ENCODE measurements around the gene GPX4. TPM values are rescaled to one million over a fixed set of nuclear protein-coding genes. Genes with fewer than 3 reads are reported as not detected.

GPX4 gene
- total and polyA plus RNA-seq, 10 of the 15 experiments (the other 5 are each of a cell fraction or from before 2014, with no cell fraction given), result 33.3 to 749 (median 297) TPM

- POLR2A ChIA-PET, result no interaction called here
- in situ Hi-C loops (cut with MboI) (no loop called here), intact Hi-C loops (cut with micrococcal nuclease; ENCODE audit: unreplicated experiment) (loop anchor here (2.0 kb wide), 1 partner anchor 22 kb away; the partner anchor contains the start of gene ABCA7)
- Histone ChIP-seq H3K9me3 (replicated peaks; ENCODE audit: control insufficient read depth, insufficient read depth, low read length) (no peaks in the 10 kb centered on the region), H2AFZ (ENCODE audit: control insufficient read depth, low read depth, low read length) (no peak overlapping the region), H4K20me1 (ENCODE audit: control insufficient read depth, insufficient read depth) (no peaks in the 10 kb centered on the region), H3K4me3 (no peak overlapping the region), H3K36me3 (ENCODE audit: control insufficient read depth in 2 of 2, insufficient read depth in 2 of 2, low read length in 1 of 2) (no peaks in the 10 kb centered on the region), H3K27ac (ENCODE audit: control insufficient read depth, insufficient read depth) (no peak overlapping the region), H3K4me2 (ENCODE audit: control insufficient read depth, insufficient read depth) (no peak overlapping the region), H3K4me1 (ENCODE audit: control insufficient read depth, insufficient read depth, low read length) (peaks cover 14% of the 10 kb centered on the region), H3K9ac (ENCODE audit: control insufficient read depth, insufficient read depth, low read length) (no peak overlapping the region), H3K27me3 (replicated peaks in 1 of 2; ENCODE audit: control insufficient read depth in 2 of 2, insufficient read depth in 2 of 2, low read length in 1 of 2) (no peaks in the 10 kb centered on the region), H3K79me2 (ENCODE audit: control insufficient read depth, insufficient read depth, low read length) (peaks cover 3% of the 10 kb centered on the region)
- CTCF ChIA-PET, result no interaction called here
- TF ChIP-seq, protein P1, sequence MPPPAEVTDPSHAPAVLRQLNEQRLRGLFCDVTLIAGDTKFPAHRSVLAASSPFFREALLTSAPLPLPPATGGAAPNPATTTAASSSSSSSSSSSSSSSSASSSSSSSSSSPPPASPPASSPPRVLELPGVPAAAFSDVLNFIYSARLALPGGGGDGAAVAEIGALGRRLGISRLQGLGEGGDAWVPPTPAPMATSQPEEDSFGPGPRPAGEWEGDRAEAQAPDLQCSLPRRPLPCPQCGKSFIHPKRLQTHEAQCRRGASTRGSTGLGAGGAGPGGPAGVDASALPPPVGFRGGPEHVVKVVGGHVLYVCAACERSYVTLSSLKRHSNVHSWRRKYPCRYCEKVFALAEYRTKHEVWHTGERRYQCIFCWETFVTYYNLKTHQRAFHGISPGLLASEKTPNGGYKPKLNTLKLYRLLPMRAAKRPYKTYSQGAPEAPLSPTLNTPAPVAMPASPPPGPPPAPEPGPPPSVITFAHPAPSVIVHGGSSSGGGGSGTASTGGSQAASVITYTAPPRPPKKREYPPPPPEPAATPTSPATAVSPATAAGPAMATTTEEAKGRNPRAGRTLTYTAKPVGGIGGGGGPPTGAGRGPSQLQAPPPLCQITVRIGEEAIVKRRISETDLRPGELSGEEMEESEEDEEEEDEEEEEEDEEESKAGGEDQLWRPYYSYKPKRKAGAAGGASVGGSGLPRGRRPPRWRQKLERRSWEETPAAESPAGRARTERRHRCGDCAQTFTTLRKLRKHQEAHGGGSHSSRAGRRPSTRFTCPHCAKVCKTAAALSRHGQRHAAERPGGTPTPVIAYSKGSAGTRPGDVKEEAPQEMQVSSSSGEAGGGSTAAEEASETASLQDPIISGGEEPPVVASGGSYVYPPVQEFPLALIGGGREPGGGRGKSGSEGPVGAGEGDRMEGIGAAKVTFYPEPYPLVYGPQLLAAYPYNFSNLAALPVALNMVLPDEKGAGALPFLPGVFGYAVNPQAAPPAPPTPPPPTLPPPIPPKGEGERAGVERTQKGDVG (CRISPR knock-in tag; IDR thresholded peaks at IDR 0.05), result no peak
- peak; percentile 67; the same call in 1 of the 2 replicates for TF ChIP-seq HDGF (IDR thresholded peaks at IDR 0.05)
- SMC1A ChIA-PET (ENCODE audit: uncharacterized antibody, unreplicated experiment), result no interaction called here
- no TSS peak for BruUV-seq (replicated peaks)
- 92% methylated on average over 12 of the region's 17 CpGs for WGBS (ENCODE audit: insufficient coverage, insufficient replicate concordance, low lambda C conversion rate, missing lambda C conversion rate)
- FAIRE-seq (no peak), ATAC-seq (no peak), DNase-seq (ENCODE audit: low read depth, low spot score) (no peak)
- RAD21 ChIA-PET (ENCODE audit: unreplicated experiment), result no interaction called here
Observed at GRCh38 chr19:1062387-1063029, 41.3 kb upstream of the GPX4 start.
